ENCODE results near the gene TERB1. TPM values are rescaled to one million over a fixed set of nuclear protein-coding genes. Genes with fewer than 3 reads are reported as not detected.

The TERB1 gene
- total RNA-seq, 1 donor from 2014 or later, result 0.15 TPM

GRCh38 chr16:66750279-66751052 is 50.9 kb downstream of the TERB1 start:
- no peak for DNase-seq (ENCODE audit: low read depth)

DNA sequence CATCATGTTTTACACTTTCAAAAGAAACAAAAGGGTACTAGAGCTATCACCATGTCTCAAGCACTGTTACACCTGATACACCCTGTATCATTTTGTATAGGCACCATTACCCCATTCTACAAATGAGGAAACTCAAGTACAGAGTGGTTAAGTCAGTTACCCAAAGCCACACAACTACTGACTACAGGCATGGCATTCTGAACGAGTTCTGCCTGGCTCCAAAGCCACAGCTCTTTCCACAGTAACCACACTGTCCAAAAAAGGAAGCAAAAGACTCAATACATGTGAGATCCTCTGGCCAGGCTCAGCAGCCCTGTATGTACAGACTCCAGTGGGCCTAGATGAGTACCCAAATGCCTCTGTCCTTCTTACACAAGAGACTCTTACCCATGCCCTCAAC is 54.7 kb downstream of the TERB1 start:
- DNase-seq (ENCODE audit: low read depth), result peak; percentile 71

GRCh38 chr16:66746048-66746447 is 55.3 kb downstream of the TERB1 start:
- DNase-seq (ENCODE audit: low read depth), result no peak

GRCh38 chr16:66741950-66742808 is 59.2 kb downstream of the TERB1 start:
- DNase-seq (ENCODE audit: low read depth), result no peak

GRCh38 chr16:66741169-66741900 is 60.0 kb downstream of the TERB1 start:
- DNase-seq (ENCODE audit: low read depth), result peak; percentile 91

DNA sequence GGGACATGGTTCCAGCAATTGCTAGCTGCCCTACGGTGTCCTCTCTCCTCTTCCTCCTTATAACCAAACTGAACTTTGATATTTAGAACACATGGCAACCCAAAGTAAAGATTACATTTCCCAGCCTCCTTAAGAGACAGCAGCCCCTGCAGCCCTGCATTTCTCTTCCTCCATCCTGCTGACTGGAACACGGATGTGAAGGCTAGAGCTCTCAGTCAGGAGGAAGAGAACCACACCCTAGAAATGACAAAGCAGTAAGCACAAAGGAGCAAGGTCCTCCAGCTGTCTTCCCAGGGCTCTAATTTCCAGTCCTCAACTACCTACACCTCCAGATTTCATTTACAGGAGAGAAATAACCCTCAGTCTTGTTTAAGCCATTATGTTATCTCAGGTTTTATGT is 60.9 kb downstream of the TERB1 start:
- no peak for DNase-seq (ENCODE audit: low read depth)

- peak; percentile 26 for DNase-seq (ENCODE audit: low read depth)
Observed at GRCh38 chr16:66740010-66740409, 61.4 kb downstream of the TERB1 start.

DNA sequence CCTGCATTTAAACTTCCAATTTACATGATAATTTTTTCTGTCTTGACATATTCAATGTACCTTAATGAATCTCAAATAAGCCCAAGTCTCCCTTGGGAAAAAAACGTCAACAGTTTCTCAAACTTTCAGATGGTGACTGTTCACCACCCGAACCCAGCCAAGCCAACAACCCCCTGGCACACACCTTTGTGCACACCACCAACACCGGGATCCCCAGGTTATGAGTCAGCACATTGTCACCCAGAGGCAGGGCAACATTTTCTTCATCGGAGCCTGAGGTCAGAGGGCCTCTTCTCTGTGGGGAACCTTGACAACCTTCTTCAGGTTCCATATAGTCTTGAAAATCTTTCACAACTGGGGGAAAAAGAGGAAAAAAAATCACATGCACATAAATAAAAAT is 65.5 kb downstream of the TERB1 start:
- peak; percentile 73 for DNase-seq (ENCODE audit: low read depth)

DNA sequence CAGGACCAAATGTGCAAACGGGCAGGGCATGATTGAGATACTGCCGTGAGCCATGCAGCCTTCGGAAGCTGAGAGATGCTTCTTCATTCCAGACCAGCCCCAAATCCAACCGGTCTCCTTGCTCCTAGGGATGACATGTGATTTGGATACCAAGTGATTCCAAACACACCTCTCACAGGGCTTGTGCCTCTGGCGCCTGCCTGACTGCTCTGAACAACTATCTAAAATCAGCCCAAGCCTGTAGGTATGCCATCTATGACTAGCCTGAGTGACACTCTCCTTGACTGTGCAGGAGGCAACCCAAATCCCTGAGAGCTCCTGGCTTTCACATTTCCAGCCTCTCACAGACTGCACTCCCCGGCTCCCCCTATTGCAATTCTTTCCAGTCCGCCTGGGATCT is 70.3 kb downstream of the TERB1 start:
- no peak for DNase-seq (ENCODE audit: low read depth)

GRCh38 chr16:66728804-66729203 is 72.6 kb downstream of the TERB1 start:
- no peak for DNase-seq (ENCODE audit: low read depth)

DNA sequence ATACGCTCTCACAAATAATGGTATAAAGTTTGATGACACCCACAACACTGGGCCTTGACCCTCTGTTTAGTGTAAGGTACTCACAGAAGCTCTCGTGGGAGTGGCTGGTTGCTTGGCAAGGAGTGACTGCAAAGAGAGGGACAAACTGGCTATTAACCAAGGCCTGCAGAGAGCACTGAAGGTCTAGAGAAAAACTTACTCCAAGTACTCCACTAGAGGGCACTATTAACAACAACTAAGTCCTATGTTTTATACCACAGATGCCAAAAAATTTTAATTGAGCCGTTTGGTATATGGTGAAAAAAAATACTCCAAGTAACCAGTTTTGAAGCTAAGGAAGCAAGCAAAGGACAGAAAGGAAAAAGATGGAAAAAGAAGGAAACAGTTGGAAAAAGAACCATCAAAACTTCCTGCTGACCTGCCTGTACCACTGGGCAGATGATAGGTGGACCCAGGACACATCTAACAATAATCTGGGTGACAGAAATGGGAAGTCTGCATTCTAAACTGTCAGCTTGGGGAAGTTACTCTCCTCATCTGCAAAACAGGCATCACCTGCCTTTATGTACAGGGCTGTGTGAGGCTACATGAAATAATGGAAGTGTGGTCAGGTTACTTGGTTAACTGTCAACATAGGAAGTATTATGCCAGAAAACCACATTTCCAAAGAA is 73.1 kb downstream of the TERB1 start:
- peak; percentile 77 for DNase-seq (ENCODE audit: low read depth)

DNA sequence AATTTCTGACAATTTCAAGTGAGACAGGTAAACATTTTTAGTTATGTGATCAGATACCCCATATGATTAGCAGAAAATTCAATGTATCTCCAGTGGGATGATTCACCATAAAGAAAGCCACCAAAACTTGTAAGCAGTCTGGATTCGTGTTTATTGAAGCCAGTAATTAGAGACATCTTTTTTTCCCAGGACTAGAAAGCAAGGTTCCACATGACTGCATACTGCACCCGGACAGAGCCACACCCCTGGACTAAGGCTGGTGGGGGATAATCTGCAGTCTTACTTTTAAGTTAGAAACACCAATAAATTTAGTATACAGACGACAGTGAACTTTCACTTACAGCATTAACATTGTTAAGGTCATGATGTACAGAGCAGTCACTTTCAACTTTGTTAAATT is 80.6 kb downstream of the TERB1 start:
- peak; percentile 38 for DNase-seq (ENCODE audit: low read depth)

DNA sequence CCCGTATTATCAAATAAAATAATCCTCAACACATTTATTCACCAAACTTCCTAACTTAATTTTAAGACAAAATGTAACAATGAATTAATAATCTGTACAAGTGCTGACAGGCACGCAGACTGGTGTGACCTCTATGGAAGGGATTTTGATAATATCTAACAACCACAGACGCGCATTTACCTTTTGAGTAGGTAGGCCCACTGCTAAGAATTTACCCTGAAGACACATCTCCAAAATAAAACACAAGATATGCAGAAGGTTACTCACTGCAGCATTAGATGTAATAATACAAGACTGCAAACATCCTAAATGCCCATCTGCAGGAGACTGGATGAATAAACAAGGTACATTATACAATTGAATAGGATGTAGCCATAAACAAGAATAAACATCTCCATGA is 82.1 kb downstream of the TERB1 start:
- no peak for DNase-seq (ENCODE audit: low read depth)

- no peak for DNase-seq (ENCODE audit: low read depth)
Observed at GRCh38 chr16:66717776-66718175, 83.6 kb downstream of the TERB1 start.

GRCh38 chr16:66717112-66717675 is 84.2 kb downstream of the TERB1 start:
- no peak for DNase-seq (ENCODE audit: low read depth)

DNA sequence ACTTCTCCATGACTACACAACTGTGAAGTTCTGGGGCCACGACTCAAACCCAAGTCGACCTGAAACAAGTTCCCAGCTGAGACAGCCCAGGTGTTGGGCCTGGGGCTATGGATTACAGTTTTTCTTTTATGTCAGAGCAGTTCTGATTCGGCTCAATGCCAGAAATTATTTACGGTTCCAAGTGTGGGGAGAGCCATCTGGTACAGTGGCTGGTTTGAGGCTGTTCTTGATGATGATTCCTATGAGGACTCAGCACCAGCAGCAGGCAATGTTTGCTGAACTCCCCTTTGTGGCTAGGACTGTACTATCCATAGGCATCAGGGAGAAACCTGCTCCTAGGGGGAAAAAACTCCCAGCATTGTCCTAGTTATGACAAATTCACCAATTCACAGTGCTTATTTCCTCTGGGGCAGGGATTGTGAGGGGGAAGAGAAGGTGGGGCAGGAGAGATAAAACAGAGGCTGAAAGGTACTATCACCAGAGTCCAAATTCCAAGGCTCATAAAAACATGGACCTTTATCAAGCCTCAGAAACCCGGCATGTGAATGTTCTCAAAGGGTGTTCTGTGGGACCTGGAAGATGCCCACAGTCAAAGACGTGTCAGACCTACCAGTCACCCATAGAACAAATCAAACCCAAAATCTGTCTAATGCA is 86.6 kb downstream of the TERB1 start:
- peak; percentile 29 for DNase-seq (ENCODE audit: low read depth)

DNA sequence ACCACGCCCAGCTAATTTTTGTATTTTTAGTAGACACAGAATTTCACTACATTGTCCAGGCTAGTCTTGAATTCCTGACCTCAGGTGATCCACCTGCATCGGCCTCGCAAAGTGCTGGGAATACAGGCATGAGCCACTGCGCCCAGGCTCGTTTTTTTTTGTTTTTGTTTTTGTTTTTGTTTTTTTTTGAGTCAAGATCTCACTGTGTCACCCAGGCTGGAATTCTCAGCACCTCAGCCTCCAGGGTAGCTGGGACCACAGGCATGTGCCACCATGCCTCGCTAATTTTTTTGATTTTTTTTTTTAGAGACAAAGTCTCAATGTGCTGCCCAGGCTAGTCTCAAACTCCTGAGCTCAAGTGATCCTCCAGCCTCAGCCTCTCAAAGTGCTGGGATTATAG is 87.3 kb downstream of the TERB1 start:
- no peak for DNase-seq (ENCODE audit: low read depth)

- DNase-seq (ENCODE audit: low read depth), result peak; percentile 37
Observed at GRCh38 chr16:66713076-66713475, 88.3 kb downstream of the TERB1 start.

DNA sequence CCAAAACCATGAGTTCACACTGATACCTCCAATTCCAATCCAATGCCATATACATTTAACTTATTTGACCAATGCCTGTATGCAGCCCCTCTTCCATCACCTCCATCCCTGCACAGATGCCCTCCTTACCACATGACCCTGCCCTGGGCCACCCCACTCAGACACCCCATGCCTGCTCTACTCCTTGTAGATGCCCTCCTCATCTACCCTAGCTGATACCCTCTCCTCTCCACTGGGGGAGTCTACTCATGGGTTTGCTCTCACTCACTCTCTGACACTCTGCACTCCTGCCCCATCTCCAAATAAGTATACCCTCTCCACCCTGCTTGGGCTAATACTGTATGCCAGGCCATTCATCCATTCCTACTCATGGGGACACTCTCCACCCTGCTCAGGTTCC is 88.9 kb downstream of the TERB1 start:
- no peak for DNase-seq (ENCODE audit: low read depth)

GRCh38 chr16:66711581-66711980 is 89.8 kb downstream of the TERB1 start:
- no peak for DNase-seq (ENCODE audit: low read depth)

- DNase-seq (ENCODE audit: low read depth), result peak; percentile 59
Observed at GRCh38 chr16:66706506-66706880, 94.9 kb downstream of the TERB1 start.
